Stomach smooth muscle (tissue), 2 donors: ENCODE data around the gene CCPG1.
"Not testable (repeated sequence)": the region's sequence is repeated elsewhere in the genome, so short reads cannot be mapped to it uniquely, and the experiment has no call there.

Source experiments
- H3K27ac ChIP-seq: one replicate; pipeline ENCODE4 v1.7.0; 2013; ENCODE audit warnings: mild to moderate bottlenecking, low read length, inconsistent platforms
- H3K27me3 ChIP-seq, 2 donors: one replicate each; pipeline ENCODE4 v1.7.0; 2013; ENCODE audit warnings: low read length in 2 of 2; ENCODE audit not compliant: insufficient read depth in 2 of 2, control insufficient read depth in 1 of 2
- H3K36me3 ChIP-seq, 2 donors: one replicate each; pipeline ENCODE4 v1.7.0; 2013; ENCODE audit warnings: low read length in 2 of 2; ENCODE audit not compliant: control insufficient read depth in 2 of 2, insufficient read depth in 2 of 2
- H3K4me1 ChIP-seq: one replicate; pipeline ENCODE4 v1.7.0; 2013; ENCODE audit warnings: low read length; ENCODE audit not compliant: control insufficient read depth, insufficient read depth
- H3K4me3 ChIP-seq, 2 donors: one replicate each; pipeline ENCODE4 v1.7.0; 2013; ENCODE audit warnings: low read length in 2 of 2
- H3K9ac ChIP-seq, 2 donors: one replicate each; pipeline ENCODE4 v1.7.0; 2013; ENCODE audit warnings: low read length in 2 of 2, mild to moderate bottlenecking in 1 of 2
- H3K9me3 ChIP-seq, 2 donors: one replicate each; pipeline ENCODE4 v1.7.0; 2013; ENCODE audit warnings: low read length in 2 of 2; ENCODE audit not compliant: control insufficient read depth in 2 of 2
- donor health status: healthy.
- donor health status: Pancreatic carcinoma.

The CCPG1 gene

DNA sequence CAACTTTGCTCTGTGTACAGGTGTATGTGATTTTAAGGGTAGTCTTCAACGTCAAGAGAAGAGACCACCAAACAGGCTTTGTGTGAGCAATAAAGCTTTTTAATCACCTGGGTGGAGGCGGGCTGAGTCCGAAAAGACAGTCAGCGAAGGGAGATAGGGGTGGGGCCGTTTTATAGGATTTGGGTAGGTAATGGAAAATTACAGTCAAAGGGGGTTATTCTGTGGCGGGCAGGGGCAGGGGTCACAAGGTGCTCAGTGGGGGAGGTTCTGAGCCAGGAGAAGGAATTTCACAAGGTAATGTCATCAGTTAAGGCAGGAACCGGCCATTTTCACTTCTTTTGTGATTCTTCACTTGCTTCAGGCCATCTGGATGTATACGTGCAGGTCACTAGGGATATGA lies 9.5 kb upstream of the CCPG1 start:
- H3K27ac ChIP-seq, H3K4me3 ChIP-seq, H3K4me1 ChIP-seq, H3K9me3 ChIP-seq, H3K27me3 ChIP-seq, H3K9ac ChIP-seq, H3K36me3 ChIP-seq: not testable (repeated sequence)

DNA sequence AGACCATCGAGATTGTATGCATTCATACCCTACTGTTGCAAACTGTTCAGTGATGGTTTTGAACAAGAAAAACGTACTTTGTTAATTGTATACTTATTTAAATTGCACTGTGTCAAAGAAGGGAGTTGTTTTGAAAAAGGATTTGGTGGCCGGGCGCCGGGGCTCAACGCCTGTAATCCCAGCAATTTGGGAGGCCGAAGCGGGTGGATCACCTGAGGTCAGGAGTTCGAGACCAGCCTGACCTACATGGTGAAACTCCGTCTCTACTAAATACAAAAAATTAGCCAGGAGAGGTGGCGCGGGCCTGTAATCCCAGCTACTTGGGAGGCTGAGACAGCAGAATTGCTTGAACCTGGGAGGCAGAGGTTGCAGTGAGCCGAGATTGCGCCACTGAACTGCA lies 817 bp upstream of the CCPG1 start:
- not testable (repeated sequence) for H3K9me3 ChIP-seq, H3K27me3 ChIP-seq, H3K36me3 ChIP-seq, H3K4me1 ChIP-seq
- Histone ChIP-seq H3K27ac (peak overlapping the region; percentile 41), H3K9ac (peak overlapping the region; percentile 60 to 76), H3K4me3 (peak overlapping the region; percentile 83 to 96)

DNA sequence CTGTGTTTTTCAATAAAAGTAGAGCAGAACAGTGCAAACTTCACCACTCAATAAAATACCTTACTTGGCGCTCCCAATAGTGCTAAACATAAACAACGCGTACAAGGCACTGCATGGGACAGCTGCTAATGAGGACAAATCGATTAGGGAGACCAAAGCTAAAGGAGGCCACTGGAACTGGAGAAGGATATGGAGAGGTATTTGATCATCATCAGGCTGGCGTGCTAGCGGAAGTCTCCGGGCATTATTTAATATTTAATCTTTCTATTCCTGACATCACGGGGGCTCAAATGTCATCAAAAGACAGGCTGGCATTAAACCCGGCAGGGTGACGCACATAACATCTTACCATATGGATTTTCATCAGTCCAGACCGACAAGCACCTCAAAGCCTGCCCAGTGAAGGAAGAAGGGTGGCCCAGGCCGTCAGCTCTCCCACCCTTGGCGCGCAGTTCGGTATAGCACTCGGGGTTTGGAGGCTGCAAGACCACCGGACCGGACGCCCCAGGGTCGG lies 604 bp downstream of the CCPG1 start:
- Histone ChIP-seq H3K4me1 (peaks cover 6% of the 10 kb centered on the region), H3K9ac (peak overlapping the region; percentile 56 to 92), H3K4me3 (peak overlapping the region; percentile 83 to 96), H3K9me3 (no peaks in the 10 kb centered on the region), H3K36me3 (no peaks in the 10 kb centered on the region), H3K27ac (peak overlapping the region; percentile 88), H3K27me3 (no peaks in the 10 kb centered on the region)

DNA sequence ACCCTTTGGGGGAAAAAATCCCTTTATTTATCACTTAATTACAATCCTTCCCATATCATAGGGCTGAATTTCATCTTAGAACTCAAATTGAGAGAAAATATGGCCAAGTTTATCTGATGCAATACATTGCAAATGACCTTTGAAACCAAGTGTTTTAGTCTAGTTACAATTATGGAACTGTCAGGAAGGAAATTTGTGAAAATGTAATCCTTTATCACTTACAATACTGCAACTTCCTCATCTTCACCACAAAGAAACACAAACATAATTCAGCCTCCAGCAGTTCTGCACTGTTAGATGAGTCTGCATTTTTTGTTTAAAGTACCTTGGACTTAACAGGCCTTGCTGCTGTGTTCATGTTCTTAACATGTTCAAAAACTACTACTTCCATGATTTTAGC lies 4.6 kb downstream of the CCPG1 start:
- no peak overlapping the region for H3K9ac ChIP-seq
- no peaks in the 10 kb centered on the region for H3K27me3 ChIP-seq
- peaks cover under 1% of the 10 kb centered on the region for H3K4me1 ChIP-seq
- no peak overlapping the region for H3K27ac ChIP-seq
- H3K36me3 ChIP-seq = no peaks in the 10 kb centered on the region
- no peaks in the 10 kb centered on the region for H3K9me3 ChIP-seq
- H3K4me3 ChIP-seq = no peak overlapping the region

DNA sequence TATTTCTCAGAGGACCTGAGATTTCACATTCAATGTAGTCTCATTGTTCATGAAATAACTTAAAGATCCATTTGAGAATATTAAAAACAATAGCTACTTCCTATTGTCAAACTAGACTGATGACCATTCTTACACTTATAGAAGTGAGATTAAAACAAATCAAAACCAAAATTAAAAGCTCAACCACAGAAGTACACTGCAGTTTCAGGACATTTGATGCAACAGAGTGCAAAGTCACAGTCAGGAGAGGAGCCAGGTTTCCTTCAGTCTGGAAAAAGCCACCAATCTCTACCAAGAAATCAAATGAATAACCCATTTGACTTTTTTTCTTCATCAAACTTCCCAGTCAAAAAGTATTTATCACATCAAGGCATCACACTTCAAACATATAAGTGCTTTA lies 5.5 kb downstream of the CCPG1 start:
- H3K36me3 ChIP-seq = no peaks in the 10 kb centered on the region
- H3K4me3 ChIP-seq = no peak overlapping the region
- no peaks in the 10 kb centered on the region for H3K9me3 ChIP-seq
- no peaks in the 10 kb centered on the region for H3K4me1 ChIP-seq
- no peak overlapping the region for H3K27ac ChIP-seq
- H3K9ac ChIP-seq = no peak overlapping the region
- H3K27me3 ChIP-seq = no peaks in the 10 kb centered on the region

DNA sequence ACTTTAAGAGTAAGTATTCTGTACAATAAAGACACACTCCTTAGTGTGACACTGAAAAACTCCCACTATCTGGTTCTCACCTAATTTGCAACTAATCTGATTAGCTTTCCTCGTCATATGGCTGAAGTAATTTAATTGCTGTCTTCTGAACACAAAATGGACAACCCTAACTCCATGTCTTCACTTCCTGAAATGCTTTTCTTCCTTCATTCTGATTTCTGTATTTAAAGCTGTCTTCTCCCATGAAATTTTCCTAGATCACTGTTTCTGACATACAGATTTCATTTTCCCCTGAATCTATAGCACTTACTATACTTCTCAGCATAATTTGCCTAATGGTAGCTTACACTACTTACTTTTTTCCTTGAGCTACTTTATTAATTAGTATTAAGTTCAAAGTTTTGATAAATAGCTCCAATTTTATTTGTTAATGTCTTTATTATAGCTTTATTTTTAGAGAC lies 6.3 kb downstream of the CCPG1 start:
- Histone ChIP-seq H3K4me3 (no peak overlapping the region), H3K9me3 (no peaks in the 10 kb centered on the region), H3K4me1 (no peaks in the 10 kb centered on the region), H3K27ac (no peak overlapping the region), H3K36me3 (no peaks in the 10 kb centered on the region), H3K9ac (no peak overlapping the region), H3K27me3 (no peaks in the 10 kb centered on the region)

DNA sequence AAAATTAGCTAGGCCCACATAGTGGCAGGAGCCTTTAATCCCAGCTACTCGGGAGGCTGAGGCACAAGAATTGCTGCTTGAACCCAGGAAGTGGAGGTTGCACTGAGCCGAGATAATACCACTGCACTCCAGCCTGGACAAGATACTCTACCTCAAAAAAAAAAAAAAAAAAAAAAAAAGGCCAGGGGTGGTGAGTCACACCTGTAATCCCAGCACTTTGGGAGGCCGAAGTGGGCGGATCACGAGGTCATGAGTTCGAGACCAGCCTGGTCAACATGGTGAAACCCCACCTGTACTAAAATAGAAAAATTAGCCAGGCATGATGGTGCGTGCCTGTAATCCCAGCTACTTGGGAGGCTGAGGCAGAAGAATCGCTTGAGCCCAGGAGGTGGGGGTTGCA lies 8.1 kb downstream of the CCPG1 start:
- H3K4me1 ChIP-seq, H3K9me3 ChIP-seq, H3K36me3 ChIP-seq, H3K9ac ChIP-seq, H3K27me3 ChIP-seq, H3K4me3 ChIP-seq, H3K27ac ChIP-seq: not testable (repeated sequence)

DNA sequence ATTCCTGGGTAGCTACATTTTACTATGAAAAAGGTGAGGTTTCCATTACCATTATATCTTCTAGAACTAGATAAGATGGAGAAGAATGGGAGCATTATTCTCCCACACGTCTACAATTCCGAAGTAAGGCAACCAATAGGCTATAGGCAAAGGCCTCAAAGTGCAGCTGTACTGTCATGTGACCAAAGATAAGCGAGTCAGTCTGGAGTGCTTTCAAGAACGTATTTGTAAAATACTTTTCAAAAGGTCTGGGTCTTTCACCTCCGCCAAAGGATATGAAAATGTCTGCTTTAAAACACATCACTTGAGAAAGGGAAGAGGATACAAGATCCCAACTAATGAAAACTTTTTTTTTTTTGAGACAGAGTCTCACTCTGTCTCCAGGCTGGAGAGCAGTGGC lies 9.9 kb downstream of the CCPG1 start:
- H3K36me3 ChIP-seq = no peaks in the 10 kb centered on the region
- no peak overlapping the region for H3K9ac ChIP-seq
- no peak overlapping the region for H3K4me3 ChIP-seq
- no peak overlapping the region for H3K27ac ChIP-seq
- H3K4me1 ChIP-seq = no peaks in the 10 kb centered on the region
- H3K9me3 ChIP-seq = no peaks in the 10 kb centered on the region
- no peaks in the 10 kb centered on the region for H3K27me3 ChIP-seq

DNA sequence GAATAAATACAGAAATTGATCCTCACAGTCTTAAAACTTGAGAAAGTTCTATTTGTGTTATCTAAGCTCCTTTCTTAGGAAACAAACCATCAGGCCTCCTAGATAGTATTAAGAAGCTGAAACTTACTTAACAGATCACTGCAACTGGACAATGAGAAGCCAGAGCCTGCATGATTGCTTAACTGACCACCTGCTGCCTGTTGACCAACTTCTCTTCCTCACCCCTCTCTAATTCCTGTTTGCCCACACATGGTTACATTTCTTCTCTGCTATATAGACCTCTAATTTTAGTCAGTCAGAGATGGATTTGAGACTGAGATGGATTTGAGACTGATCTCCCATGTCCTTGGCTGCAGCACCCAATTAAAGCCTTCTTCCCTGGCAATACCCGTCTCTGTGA lies 13.5 kb downstream of the CCPG1 start:
- Histone ChIP-seq H3K36me3 (no peaks in the 10 kb centered on the region), H3K4me3 (no peak overlapping the region), H3K9me3 (no peaks in the 10 kb centered on the region), H3K9ac (no peak overlapping the region), H3K4me1 (no peaks in the 10 kb centered on the region), H3K27me3 (no peaks in the 10 kb centered on the region), H3K27ac (no peak overlapping the region)

DNA sequence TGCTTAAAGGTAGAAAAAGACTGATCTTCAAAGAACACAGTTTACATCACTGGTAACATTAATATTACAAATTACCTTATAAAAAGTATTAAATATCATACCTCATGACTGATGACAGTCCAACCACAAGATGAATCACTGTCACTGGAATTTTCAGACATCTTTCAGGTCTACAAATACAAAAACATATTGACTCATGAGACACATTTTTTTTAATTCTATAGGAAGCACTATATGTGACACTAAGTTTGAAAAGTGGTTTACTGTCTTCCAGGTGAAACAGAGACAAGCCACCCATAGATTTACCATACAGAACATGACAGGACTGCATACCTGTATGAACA lies 18.9 kb downstream of the CCPG1 start:
- Histone ChIP-seq H3K27ac (no peak overlapping the region), H3K4me3 (no peak overlapping the region), H3K27me3 (no peaks in the 10 kb centered on the region), H3K4me1 (no peaks in the 10 kb centered on the region), H3K9ac (no peak overlapping the region), H3K9me3 (no peaks in the 10 kb centered on the region), H3K36me3 (peaks cover 4 to 6% of the 10 kb centered on the region in 2 donors)

DNA sequence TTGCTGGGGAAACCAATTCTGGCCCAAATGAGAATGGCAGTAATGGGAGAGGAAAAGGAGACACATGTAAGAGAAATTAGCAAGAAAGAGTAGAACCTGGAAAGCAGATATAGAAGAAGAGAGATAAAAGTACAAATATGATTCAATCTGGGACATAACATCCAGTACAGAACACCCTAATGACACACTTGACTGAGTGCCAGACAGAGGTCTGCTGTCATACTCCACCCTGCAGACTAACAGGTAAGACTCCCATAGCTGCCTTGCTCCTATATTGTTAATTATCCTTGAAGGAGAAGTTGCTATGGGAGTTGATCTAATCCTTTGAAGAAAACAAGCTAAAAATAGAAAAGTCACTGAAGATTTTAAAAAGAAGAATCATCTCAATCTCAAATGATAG lies 21.1 kb downstream of the CCPG1 start:
- H3K4me3 ChIP-seq = no peak overlapping the region
- H3K36me3 ChIP-seq = peaks cover 7 to 9% of the 10 kb centered on the region in 2 donors
- no peak overlapping the region for H3K27ac ChIP-seq
- no peaks in the 10 kb centered on the region for H3K4me1 ChIP-seq
- H3K9me3 ChIP-seq = no peaks in the 10 kb centered on the region
- H3K9ac ChIP-seq = no peak overlapping the region
- no peaks in the 10 kb centered on the region for H3K27me3 ChIP-seq
